Ovary (tissue), 3 donors: Measurements from ENCODE around the gene SATB1.

ENCODE experiments used
- CTCF ChIP-seq, 3 donors: fragments of 450-650 bp in 2 of 3; fragments of 200-600 bp in 1 of 3; IDR thresholded peaks; one replicate each; pipeline versions ENCODE4 v1.5.1 to v1.8.0; 2016 to 2022; ENCODE audit warnings: antibody characterized with exemption in 3 of 3, mild to moderate bottlenecking in 1 of 3
- EP300 ChIP-seq: sonication (generic); formaldehyde crosslinking; IDR thresholded peaks from one replicate; pipeline ENCODE4 v1.6.1; 2017; ENCODE audit warnings: antibody characterized with exemption
- donor health status: DM: no; HTN: no; CAD: no.

- TF ChIP-seq CTCF (IDR thresholded peaks at IDR 0.05) (no peak), EP300 (no peak)
Measured at GRCh38 chr3:18403061-18403460, 22.1 kb downstream of the SATB1 start.
